Osteocyte (in vitro differentiated cells): ENCODE measurements around the gene OPCML. TPM values are rescaled to one million over a fixed set of nuclear protein-coding genes. Genes with fewer than 3 reads are reported as not detected.

Source experiments
- DNase-seq: peaks from one replicate; pipeline ENCODE4 v3.0.0; 2021; ENCODE audit warnings: mixed read lengths; ENCODE audit not compliant: unreplicated experiment; ENCODE audit errors: extremely low spot score
- H3K27ac Mint-ChIP-seq: one replicate; pipeline ENCODE4 v1.8.0; 2021; ENCODE audit warnings: mild to moderate bottlenecking, mixed read lengths; ENCODE audit not compliant: unreplicated experiment
- H3K27me3 Mint-ChIP-seq: one replicate; pipeline ENCODE4 v1.8.0; 2021; ENCODE audit warnings: mixed read lengths; ENCODE audit not compliant: unreplicated experiment
- H3K36me3 Mint-ChIP-seq: one replicate; pipeline ENCODE4 v1.8.0; 2021; ENCODE audit warnings: mixed read lengths; ENCODE audit not compliant: unreplicated experiment
- H3K4me1 Mint-ChIP-seq: one replicate; pipeline ENCODE4 v1.8.0; 2021; ENCODE audit warnings: mixed read lengths; ENCODE audit not compliant: unreplicated experiment
- H3K4me3 Mint-ChIP-seq: one replicate; pipeline ENCODE4 v1.8.0; 2021; ENCODE audit warnings: mild to moderate bottlenecking, moderate library complexity, mixed read lengths; ENCODE audit not compliant: unreplicated experiment
- H3K9me3 Mint-ChIP-seq: one replicate; pipeline ENCODE4 v1.8.0; 2021; ENCODE audit warnings: mixed read lengths; ENCODE audit not compliant: unreplicated experiment
- CTCF ChIP-seq: fragments of 200-600 bp; sonication (generic); IDR thresholded peaks from 2 replicates; pipeline ENCODE4 v1.5.0; 2021; ENCODE audit warnings: antibody characterized with exemption, mild to moderate bottlenecking, moderate library complexity
- total RNA-seq: library from RNA; stranded (reverse); gene quantifications from 2 replicates; pipeline ENCODE4 v1.2.1, GENCODE V29; 2021

Gene OPCML
- total RNA-seq, 1 donor from 2014 or later, result 0.11 TPM

GRCh38 chr11:133408936-133409335 is 123.4 kb downstream of the OPCML start:
- H3K9me3 Mint-ChIP-seq, result peaks cover 16% of the 10 kb centered on the region
- H3K27me3 Mint-ChIP-seq, result no peaks in the 10 kb centered on the region
- no peaks in the 10 kb centered on the region for H3K4me1 Mint-ChIP-seq
- DNase-seq, result no peak
- no peaks in the 10 kb centered on the region for H3K36me3 Mint-ChIP-seq
- no peak overlapping the region for H3K4me3 Mint-ChIP-seq
- TF ChIP-seq CTCF, result no peak
- no peak overlapping the region for H3K27ac Mint-ChIP-seq

GRCh38 chr11:133408402-133408801 is 123.9 kb downstream of the OPCML start:
- no peaks in the 10 kb centered on the region for H3K4me1 Mint-ChIP-seq
- H3K27ac Mint-ChIP-seq, result no peak overlapping the region
- peaks cover 18% of the 10 kb centered on the region for H3K9me3 Mint-ChIP-seq
- TF ChIP-seq CTCF, result no peak
- H3K27me3 Mint-ChIP-seq, result no peaks in the 10 kb centered on the region
- DNase-seq, result no peak
- H3K4me3 Mint-ChIP-seq, result no peak overlapping the region
- no peaks in the 10 kb centered on the region for H3K36me3 Mint-ChIP-seq

- Mint-ChIP-seq H3K4me1 (no peaks in the 10 kb centered on the region), H3K27ac (no peak overlapping the region), H3K4me3 (no peak overlapping the region), H3K27me3 (no peaks in the 10 kb centered on the region), H3K36me3 (no peaks in the 10 kb centered on the region), H3K9me3 (peaks cover 22% of the 10 kb centered on the region)
- no peak for DNase-seq
- no peak for TF ChIP-seq CTCF
These were observed 125.8 kb downstream of the OPCML start for GRCh38 chr11:133406489-133406888.

GRCh38 chr11:133403900-133404299 is 128.4 kb downstream of the OPCML start:
- Mint-ChIP-seq H3K27ac (no peak overlapping the region), H3K4me1 (no peaks in the 10 kb centered on the region), H3K36me3 (no peaks in the 10 kb centered on the region), H3K9me3 (peaks cover 11% of the 10 kb centered on the region), H3K4me3 (no peak overlapping the region), H3K27me3 (no peaks in the 10 kb centered on the region)
- no peak for DNase-seq
- TF ChIP-seq CTCF, result no peak

GRCh38 chr11:133402551-133402950 is 129.8 kb downstream of the OPCML start:
- peaks cover 14% of the 10 kb centered on the region for H3K9me3 Mint-ChIP-seq
- H3K27me3 Mint-ChIP-seq, result no peaks in the 10 kb centered on the region
- H3K4me3 Mint-ChIP-seq, result no peak overlapping the region
- no peak overlapping the region for H3K27ac Mint-ChIP-seq
- no peak for TF ChIP-seq CTCF
- no peaks in the 10 kb centered on the region for H3K4me1 Mint-ChIP-seq
- DNase-seq, result no peak
- no peaks in the 10 kb centered on the region for H3K36me3 Mint-ChIP-seq
